ENCODE measurements around the gene PTPN2. TPM values are rescaled to one million over a fixed set of nuclear protein-coding genes. Genes with fewer than 3 reads are reported as not detected.

The PTPN2 gene
- total and polyA plus RNA-seq, 2 donors (not counting 1 experiment from before 2014, with no cell fraction given) = 41.2 to 75.5 TPM

GRCh38 chr18:12821408-12821807 lies 62.6 kb downstream of the PTPN2 start:
- POLR2A ChIA-PET = no interaction called here
- H3K27me3 Mint-ChIP-seq = no peaks in the 10 kb centered on the region
- no peaks in the 10 kb centered on the region for H3K9me3 Mint-ChIP-seq (ENCODE audit: insufficient read depth)
- Histone ChIP-seq H3K9me3 (ENCODE audit: control extremely low read depth in 1 of 3, control insufficient read depth in 2 of 3, insufficient read depth in 1 of 3, low read length in 2 of 3) (no peaks in the 10 kb centered on the region), H3K9ac (ENCODE audit: low read length) (no peak overlapping the region), H2AFZ (ENCODE audit: insufficient read depth, low read depth, low read length, poor library complexity, severe bottlenecking) (no peak overlapping the region), H3K79me2 (ENCODE audit: control insufficient read depth, insufficient read depth, low read length) (peaks cover 6% of the 10 kb centered on the region), H3K27me3 (replicated peaks in 1 of 4; ENCODE audit: control extremely low read depth in 1 of 4, control insufficient read depth in 3 of 4, insufficient read depth in 4 of 4, low read length in 3 of 4) (no peaks in the 10 kb centered on the region), H3K36me3 (replicated peaks in 1 of 2; ENCODE audit: control extremely low read depth in 1 of 2, control insufficient read depth in 1 of 2, extremely low read depth in 1 of 2, insufficient read depth in 2 of 2, low read length in 1 of 2) (peaks cover 2 to 58% of the 10 kb centered on the region in 2 experiments), H3K4me1 (ENCODE audit: control insufficient read depth in 2 of 2, insufficient read depth in 2 of 2, low read length in 2 of 2) (no peaks in the 10 kb centered on the region), H3K4me3 (ENCODE audit: control extremely low read depth in 1 of 5, extremely low read depth in 1 of 5, insufficient read depth in 1 of 5, low read depth in 2 of 5, low read length in 4 of 5) (no peak overlapping the region), H3K27ac (ENCODE audit: low read length in 2 of 2) (no peak overlapping the region), H3K4me2 (replicated peaks; ENCODE audit: low read depth, low read length, poor library complexity, severe bottlenecking) (no peak overlapping the region), H4K20me1 (ENCODE audit: control insufficient read depth, insufficient read depth, low read length, poor library complexity, severe bottlenecking) (no peaks in the 10 kb centered on the region)
- no peak overlapping the region for H3K27ac Mint-ChIP-seq
- ATAC-seq (ENCODE audit: low read depth) (no peak), DNase-seq (no peak)
- intact Hi-C loops (cut with micrococcal nuclease) = no loop called here
- no peaks in the 10 kb centered on the region for H3K4me1 Mint-ChIP-seq
- WGBS (ENCODE audit: insufficient coverage) = 100% methylated on average over 1 of the region's 3 CpGs
- H3K4me3 Mint-ChIP-seq = no peak overlapping the region
- CTCF ChIA-PET = interaction anchor here (0.7 kb wide), 1 partner anchor 70 kb away, joined by 3 read pairs; no protein-coding TSS in a partner anchor
- TF ChIP-seq CTCF (IDR thresholded peaks at IDR 0.05) (no peak), EZH2 (IDR thresholded peaks at IDR 0.05; ENCODE audit: borderline replicate concordance, insufficient read depth, low read depth, low read length, poor library complexity, severe bottlenecking) (no peak)

- Mint-ChIP-seq H3K4me1 (no peaks in the 10 kb centered on the region), H3K9me3 (ENCODE audit: insufficient read depth) (no peaks in the 10 kb centered on the region), H3K4me3 (no peak overlapping the region), H3K27ac (no peak overlapping the region), H3K27me3 (no peaks in the 10 kb centered on the region)
- Histone ChIP-seq H3K9me3 (ENCODE audit: control extremely low read depth in 1 of 3, control insufficient read depth in 2 of 3, insufficient read depth in 1 of 3, low read length in 2 of 3) (no peaks in the 10 kb centered on the region), H3K4me2 (replicated peaks; ENCODE audit: low read depth, low read length, poor library complexity, severe bottlenecking) (no peak overlapping the region), H2AFZ (ENCODE audit: insufficient read depth, low read depth, low read length, poor library complexity, severe bottlenecking) (no peak overlapping the region), H3K4me1 (ENCODE audit: control insufficient read depth in 2 of 2, insufficient read depth in 2 of 2, low read length in 2 of 2) (no peaks in the 10 kb centered on the region), H3K9ac (ENCODE audit: low read length) (no peak overlapping the region), H3K27ac (ENCODE audit: low read length in 2 of 2) (no peak overlapping the region), H3K27me3 (replicated peaks in 1 of 4; ENCODE audit: control extremely low read depth in 1 of 4, control insufficient read depth in 3 of 4, insufficient read depth in 4 of 4, low read length in 3 of 4) (no peaks in the 10 kb centered on the region), H3K4me3 (ENCODE audit: control extremely low read depth in 1 of 5, extremely low read depth in 1 of 5, insufficient read depth in 1 of 5, low read depth in 2 of 5, low read length in 4 of 5) (no peak overlapping the region), H3K79me2 (ENCODE audit: control insufficient read depth, insufficient read depth, low read length) (peaks cover 11% of the 10 kb centered on the region), H3K36me3 (replicated peaks in 1 of 2; ENCODE audit: control extremely low read depth in 1 of 2, control insufficient read depth in 1 of 2, extremely low read depth in 1 of 2, insufficient read depth in 2 of 2, low read length in 1 of 2) (peaks cover 2 to 63% of the 10 kb centered on the region in 2 experiments), H4K20me1 (ENCODE audit: control insufficient read depth, insufficient read depth, low read length, poor library complexity, severe bottlenecking) (no peaks in the 10 kb centered on the region)
- DNase-seq (no peak), ATAC-seq (ENCODE audit: low read depth) (no peak)
- intact Hi-C loops (cut with micrococcal nuclease) = no loop called here
- 88% methylated on average over 5 of the region's 6 CpGs for WGBS (ENCODE audit: insufficient coverage)
- TF ChIP-seq CTCF (IDR thresholded peaks at IDR 0.05) (no peak), EZH2 (IDR thresholded peaks at IDR 0.05; ENCODE audit: borderline replicate concordance, insufficient read depth, low read depth, low read length, poor library complexity, severe bottlenecking) (no peak)
- ChIA-PET POLR2A (no interaction called here), CTCF (interaction anchor here (1.2 kb wide), 1 partner anchor 74 kb away, joined by 4 read pairs; no protein-coding TSS in a partner anchor)
Observed at GRCh38 chr18:12820506-12820905, 63.5 kb downstream of the PTPN2 start.

Measured in B cell (primary cell).